ENCODE data around the gene STAT4.

STAT4 gene

GRCh38 chr2:191048073-191048472 is 102.7 kb downstream of the STAT4 start:
- FAIRE-seq (no peak), DNase-seq (ENCODE audit: low spot score) (no peak)

GRCh38 chr2:191045141-191045540 is 105.7 kb downstream of the STAT4 start:
- DNase-seq (ENCODE audit: low spot score) (no peak), FAIRE-seq (no peak)

GRCh38 chr2:191043438-191043837 is 107.4 kb downstream of the STAT4 start:
- FAIRE-seq: no peak

DNA sequence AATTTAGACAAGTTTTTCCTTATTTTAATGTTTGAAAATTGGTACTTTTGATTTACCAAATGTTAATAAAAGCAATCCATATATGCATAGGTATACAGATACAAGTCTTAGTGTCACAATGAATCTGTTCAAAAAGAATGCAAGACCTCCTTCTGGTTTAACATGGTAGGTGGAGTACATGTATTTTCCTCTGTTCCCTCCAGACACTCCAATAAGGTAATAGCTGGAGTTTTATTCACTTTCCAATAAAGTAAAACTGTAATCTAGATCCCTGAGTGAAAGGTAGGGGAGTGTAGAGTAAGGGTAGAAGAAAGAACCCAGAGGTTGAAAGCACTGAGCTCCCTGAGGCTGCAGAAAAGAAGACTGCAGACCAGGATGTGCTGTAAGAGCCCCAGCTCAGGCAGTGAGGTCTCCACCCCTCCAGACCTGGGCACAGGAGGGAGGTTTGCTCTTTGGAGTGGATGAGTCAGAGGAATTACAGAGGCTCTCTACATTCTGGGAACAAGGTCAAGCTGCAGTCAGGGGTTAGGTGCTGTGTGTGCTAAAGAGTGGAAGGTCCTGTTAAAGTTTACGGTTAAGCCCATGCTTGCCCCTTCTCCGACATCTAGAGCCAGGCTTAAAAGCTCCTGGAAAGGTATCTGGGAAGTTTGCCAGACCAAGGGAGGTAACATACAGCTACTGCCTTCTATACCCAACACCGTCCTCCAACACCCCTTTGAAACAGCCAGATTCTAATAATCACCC is 109.2 kb downstream of the STAT4 start:
- DNase-seq (ENCODE audit: low spot score): peak; percentile 63
- FAIRE-seq: no peak

More at GRCh38 chr2:191043438-191043837, 107.4 kb downstream of the STAT4 start:
- DNase-seq (ENCODE audit: low spot score): no peak

DNA sequence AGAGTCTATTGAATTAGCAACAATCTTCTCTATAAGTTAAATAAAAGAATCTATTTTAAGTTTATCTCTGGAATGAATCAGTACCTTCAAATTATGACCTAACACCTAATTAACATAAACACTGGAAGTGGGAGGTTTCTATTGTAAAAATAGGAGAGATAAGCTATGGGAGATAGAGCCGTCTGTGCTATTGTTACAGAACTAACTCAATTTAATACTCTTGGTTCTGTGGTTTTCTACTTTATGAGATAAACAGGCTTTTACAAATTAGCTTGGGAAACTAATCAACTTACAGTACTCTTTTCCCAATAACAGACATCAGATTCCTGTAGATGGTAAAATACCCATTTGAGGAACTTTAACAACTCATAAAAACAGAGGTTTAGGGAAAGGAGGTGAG is 111.2 kb downstream of the STAT4 start:
- no peak for DNase-seq (ENCODE audit: low spot score)
- FAIRE-seq: no peak

DNA sequence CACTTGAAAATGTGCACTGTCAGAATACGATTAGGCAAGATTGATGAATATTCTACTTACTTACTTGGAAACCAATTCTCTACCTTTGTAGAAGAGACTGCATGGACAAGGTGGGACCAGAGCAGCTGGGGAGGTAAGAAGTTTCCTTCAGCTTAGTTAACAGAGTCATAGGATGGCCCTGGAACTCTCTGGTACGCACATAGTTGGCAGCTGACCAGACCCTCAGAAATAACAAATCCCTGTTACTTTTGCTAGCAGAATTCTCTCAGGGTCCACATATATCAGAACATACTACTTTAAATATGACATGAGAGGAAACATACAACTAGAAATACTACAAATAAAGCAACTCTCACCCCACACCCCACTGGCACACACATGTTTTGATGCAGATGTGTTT is 112.1 kb downstream of the STAT4 start:
- DNase-seq (ENCODE audit: low spot score) (no peak), FAIRE-seq (no peak)

DNA sequence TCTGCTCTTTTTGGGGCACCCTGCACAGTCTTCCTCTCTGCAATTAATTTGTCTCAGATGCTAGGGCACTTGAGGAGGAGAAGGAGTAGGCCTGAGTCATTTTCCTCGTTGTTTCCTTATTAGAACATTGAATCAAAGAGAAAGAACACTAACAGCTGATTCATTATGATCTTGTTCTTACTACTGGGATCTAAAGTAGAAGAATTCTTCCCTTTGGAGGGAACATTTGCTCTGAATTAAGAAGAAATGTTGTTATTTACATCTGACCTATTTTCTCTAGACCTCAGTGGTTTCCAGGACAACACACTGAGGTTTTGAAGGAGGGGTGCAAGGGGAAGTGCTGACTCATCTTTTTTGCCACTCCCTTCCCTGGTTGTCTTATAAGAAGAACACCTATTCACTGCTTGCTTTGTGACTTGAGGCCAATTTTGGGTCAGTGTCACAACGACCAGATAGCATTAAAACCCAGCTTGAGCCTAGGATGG is 112.5 kb downstream of the STAT4 start:
- FAIRE-seq (no peak), DNase-seq (ENCODE audit: low spot score) (peak; percentile 30)

- FAIRE-seq (no peak), DNase-seq (ENCODE audit: low spot score) (no peak)
Observed at GRCh38 chr2:191037351-191037750, 113.4 kb downstream of the STAT4 start.

DNA sequence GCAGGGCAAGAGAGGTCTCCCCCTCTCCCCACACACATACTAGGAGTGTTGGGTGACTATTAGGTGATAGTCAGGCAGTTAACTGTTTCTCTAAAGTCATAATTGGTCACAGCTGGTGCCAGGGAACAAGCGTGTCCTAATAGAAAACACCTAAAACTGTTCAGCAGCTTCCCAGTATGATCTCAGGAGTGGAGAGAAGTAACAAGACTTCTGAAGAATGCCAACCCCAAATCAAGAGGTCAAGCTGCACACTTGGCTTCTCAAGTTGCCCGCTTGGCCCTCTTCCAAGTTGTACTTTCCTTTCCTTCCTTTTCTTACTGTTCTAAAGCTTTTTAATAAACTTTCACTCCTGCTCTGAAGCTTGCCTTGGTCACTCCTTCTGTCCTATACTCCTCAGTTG is 114.4 kb downstream of the STAT4 start:
- FAIRE-seq (no peak), DNase-seq (ENCODE audit: low spot score) (no peak)

DNA sequence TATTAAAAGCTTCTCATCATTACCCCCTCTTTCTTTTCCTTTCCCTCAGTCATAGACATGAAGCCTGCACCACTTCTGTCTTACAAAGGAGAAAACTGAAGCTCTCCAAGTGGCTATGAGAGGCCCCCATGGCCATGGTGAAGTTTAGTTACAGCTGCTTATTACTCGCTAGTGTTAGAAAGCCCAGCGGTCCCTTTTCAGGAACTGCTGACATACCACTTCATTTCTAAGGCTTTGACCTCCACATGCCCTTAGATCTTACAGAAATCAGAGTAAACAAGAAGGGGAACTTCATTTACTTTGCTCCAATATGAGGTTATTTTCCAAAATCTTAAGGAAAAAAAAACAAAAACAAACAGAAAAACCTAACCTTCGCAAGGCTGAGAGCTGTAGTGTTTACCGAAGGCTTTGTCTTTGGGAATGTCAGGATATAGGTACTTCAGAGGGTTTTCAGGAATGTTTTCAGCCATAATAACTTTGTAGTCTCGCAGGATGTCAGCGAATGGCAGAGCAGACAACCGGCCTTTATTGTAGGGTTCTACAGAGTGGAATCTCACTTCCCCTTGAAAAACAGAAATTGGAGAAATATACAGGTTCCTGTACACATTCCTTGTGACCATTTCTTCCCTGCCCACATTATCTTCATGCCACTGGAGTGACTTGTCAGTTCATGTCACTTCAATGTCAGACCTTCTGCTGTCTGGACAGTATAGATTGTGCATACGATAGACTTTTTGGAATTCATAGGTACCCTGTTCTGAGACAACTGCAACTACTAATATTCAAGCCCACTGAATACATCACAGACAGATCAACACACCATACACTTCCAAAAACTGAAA is 118.0 kb downstream of the STAT4 start:
- no peak for DNase-seq (ENCODE audit: low spot score)
- FAIRE-seq: no peak

DNA sequence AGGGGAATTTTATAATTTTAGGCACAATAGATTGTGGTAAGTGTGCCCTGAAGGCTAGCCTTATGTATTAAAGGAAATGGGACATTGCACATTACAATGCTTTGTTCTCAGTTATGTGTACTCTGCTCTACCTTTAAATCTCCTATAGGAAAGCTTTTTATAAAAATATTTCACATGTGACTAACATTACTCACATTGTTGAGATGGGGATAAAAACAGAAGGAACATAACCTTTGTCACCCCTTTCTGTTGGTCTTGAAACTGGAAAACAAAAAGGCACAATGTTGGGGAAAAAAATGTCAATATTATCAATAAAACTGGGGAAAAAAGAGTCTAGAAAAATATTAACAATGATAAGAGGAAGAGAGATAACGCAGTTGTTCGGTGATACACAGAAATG is 119.5 kb downstream of the STAT4 start:
- no peak for DNase-seq (ENCODE audit: low spot score)
- no peak for FAIRE-seq

GRCh38 chr2:191030521-191031154 is 120.2 kb downstream of the STAT4 start:
- FAIRE-seq (peak; percentile 59), DNase-seq (ENCODE audit: low spot score) (peak; percentile 53)

GRCh38 chr2:191029280-191029950 is 121.4 kb downstream of the STAT4 start:
- DNase-seq (ENCODE audit: low spot score): no peak
- FAIRE-seq: no peak

GRCh38 chr2:191026377-191026776 is 124.4 kb downstream of the STAT4 start:
- DNase-seq (ENCODE audit: low spot score) (no peak), FAIRE-seq (no peak)

GRCh38 chr2:191025135-191025534 is 125.7 kb downstream of the STAT4 start:
- DNase-seq (ENCODE audit: low spot score) (no peak), FAIRE-seq (no peak)

DNA sequence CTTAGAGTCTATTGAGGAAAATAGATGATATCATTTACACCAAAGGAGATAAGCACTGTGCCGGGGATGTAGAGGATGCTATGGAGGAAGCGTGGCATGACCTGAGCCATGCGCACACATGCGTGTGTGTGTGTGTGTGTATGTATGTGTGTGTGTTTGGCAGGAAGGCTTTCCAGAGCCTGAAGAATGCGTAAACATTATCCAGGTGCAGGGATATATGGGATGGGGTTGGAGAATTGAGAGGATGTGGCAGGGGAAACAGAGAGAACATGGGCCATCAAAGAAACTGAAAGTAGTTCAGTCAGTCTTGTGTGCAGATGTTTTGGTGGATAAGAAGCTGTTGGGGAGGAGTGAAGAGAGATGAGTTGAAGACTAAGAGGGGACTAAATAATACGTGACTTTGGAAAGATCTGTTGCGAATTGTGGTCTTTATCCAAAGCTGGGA is 127.5 kb downstream of the STAT4 start:
- no peak for DNase-seq (ENCODE audit: low spot score)
- FAIRE-seq: no peak

DNA sequence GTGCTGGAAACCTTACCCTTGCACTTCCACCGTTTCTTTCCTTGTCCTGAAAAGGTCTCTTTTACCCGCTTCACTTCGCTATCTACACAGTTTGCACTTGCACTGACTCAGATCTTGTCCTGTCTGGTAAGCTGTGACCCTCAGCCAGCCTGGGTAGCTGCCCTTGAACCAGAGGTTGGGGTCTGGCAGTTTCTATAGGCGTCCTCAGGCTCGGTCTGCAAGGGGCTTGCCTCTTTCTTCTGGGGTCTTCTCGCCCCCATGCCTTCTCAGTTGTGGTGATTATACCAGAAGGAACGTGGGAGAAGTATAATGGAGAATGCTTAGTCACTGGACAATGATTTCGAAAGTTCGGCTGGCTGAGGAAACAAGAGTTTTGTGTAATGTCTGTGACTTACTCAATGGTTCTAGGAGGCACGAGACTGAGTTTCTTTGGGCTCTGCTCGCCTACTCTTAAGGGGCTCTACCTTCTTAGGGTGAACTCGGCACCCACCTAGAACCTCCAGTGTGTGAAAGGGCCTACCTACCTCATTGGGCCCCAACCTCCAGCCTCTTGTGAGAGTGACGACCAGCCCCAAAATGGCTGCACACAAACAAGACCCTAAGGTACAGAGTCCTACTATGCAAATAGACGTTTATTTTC is 129.9 kb downstream of the STAT4 start:
- DNase-seq (ENCODE audit: low spot score): no peak
- no peak for FAIRE-seq

DNA sequence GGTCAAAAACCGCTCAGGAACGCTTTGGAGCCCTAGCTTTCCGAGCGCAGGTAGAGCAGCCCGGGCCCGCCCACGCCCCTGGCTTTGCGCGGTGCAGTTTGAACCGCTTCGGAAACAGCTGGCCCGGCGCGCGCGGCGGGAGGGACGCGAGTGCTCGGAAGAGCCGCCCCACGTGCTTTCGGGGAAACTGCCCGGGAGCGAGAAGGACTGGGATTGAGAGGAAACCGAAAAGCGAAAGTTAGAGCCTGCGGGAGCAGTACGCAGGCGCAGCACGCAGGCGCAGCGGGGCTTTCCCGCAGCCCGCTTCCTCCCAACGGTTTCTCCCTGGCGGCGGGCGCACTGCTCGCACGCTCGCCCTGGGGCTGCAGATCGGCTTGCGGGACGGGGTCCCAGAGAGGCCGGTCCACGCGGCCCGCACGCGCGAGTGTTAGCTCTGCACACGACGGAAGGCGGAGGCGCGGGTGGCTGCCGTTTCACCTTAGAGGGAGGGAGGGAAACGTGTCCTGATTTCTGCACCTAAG is 130.5 kb downstream of the STAT4 start:
- peak; percentile 98 for DNase-seq (ENCODE audit: low spot score)
- no peak for FAIRE-seq

- no peak for DNase-seq (ENCODE audit: low spot score)
- FAIRE-seq: no peak
Observed at GRCh38 chr2:191019376-191019775, 131.4 kb downstream of the STAT4 start.

DNA sequence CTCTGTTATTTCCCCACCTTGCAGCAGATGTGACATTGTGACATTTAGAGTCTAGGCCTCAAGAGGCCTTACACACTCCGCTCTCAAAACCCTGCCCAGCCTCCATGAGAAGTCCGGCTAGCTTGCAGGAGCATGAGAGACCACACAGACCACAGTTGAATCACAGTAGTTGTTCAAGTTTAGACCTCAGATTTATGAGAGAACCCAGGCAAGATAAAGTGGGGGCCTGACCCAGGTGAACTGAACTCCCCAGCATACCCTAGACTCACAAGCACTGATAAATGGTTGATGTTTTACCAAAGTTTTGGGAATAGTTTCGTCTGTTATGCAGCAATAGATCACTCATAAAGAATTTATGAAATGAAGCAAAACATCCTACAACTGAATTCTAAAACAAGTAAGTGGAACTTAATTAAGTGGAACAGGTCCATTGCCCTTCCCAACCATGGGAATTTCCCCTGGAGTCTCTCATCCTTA is 132.1 kb downstream of the STAT4 start:
- FAIRE-seq: no peak

DNA sequence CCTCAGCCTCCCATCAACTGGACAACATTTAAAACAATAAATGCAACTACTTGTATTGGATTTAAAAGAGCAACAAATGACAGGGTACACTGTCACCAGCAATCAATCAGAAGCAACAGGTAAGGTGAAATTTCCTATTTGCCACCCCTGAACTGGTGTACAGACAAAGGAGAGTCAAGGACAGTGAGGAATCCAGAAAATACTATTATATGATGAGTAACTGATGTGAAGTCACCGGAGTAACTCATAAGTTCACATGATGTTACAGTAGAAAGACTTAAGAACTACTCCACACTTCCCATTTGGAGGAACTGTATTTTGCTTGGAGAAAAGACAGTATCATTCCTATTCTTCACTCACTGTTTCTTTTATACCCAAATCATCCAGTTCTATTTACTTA is 132.7 kb downstream of the STAT4 start:
- DNase-seq (ENCODE audit: low spot score) (no peak), FAIRE-seq (no peak)

More for the DNA sequence above, 132.1 kb downstream of the STAT4 start:
- DNase-seq (ENCODE audit: low spot score): no peak

Measured in urothelium cell line (cell line).